Chondrocyte (in vitro differentiated cells): ENCODE data around the gene RNF157. TPM values are rescaled to one million over a fixed set of nuclear protein-coding genes. Genes with fewer than 3 reads are reported as not detected.
A peak's percentile ranks its signal among the peaks of the same experiment; 100 is the strongest.

Source experiments
- DNase-seq: peaks from one replicate; pipeline ENCODE4 v3.0.0; 2021; ENCODE audit warnings: mixed read lengths, low spot score
- H3K27ac Mint-ChIP-seq: one replicate; pipeline ENCODE4 v1.8.0; 2021; ENCODE audit warnings: mild to moderate bottlenecking, moderate library complexity, mixed read lengths; ENCODE audit not compliant: unreplicated experiment
- H3K27me3 Mint-ChIP-seq: 2 replicates; pipeline ENCODE4 v1.8.0; 2021; ENCODE audit warnings: low read depth, mixed read lengths
- H3K36me3 Mint-ChIP-seq: 2 replicates; pipeline ENCODE4 v1.8.0; 2021; ENCODE audit warnings: low read depth, mixed read lengths
- H3K4me1 Mint-ChIP-seq: 2 replicates; pipeline ENCODE4 v1.8.0; 2021; ENCODE audit warnings: low read depth, mild to moderate bottlenecking, mixed read lengths
- H3K4me3 Mint-ChIP-seq: one replicate; pipeline ENCODE4 v1.8.0; 2021; ENCODE audit warnings: mild to moderate bottlenecking, moderate library complexity, mixed read lengths; ENCODE audit not compliant: unreplicated experiment
- H3K9me3 Mint-ChIP-seq: 2 replicates; pipeline ENCODE4 v1.8.0; 2021; ENCODE audit warnings: low read depth, mixed read lengths
- CTCF ChIP-seq: fragments of 200-600 bp; sonication (generic); IDR thresholded peaks from 2 replicates; pipeline ENCODE4 v1.5.0; 2021; ENCODE audit warnings: antibody characterized with exemption, mild to moderate bottlenecking, moderate library complexity
- total RNA-seq: library from RNA; stranded (reverse); gene quantifications from 3 replicates; pipeline ENCODE4 v1.2.1, GENCODE V29; 2021

Gene RNF157
- total RNA-seq, 1 donor from 2014 or later = 1.5 TPM

GRCh38 chr17:76146053-76146851, 94.0 kb downstream of the RNF157 start:
- H3K9me3 Mint-ChIP-seq = no peaks in the 10 kb centered on the region

GRCh38 chr17:76145231-76146052, 94.9 kb downstream of the RNF157 start:
- no peak for TF ChIP-seq CTCF
- peaks cover 9% of the 10 kb centered on the region for H3K4me1 Mint-ChIP-seq
- no peak overlapping the region for H3K4me3 Mint-ChIP-seq
- H3K27ac Mint-ChIP-seq = no peak overlapping the region
- DNase-seq = no peak
- H3K9me3 Mint-ChIP-seq = no peaks in the 10 kb centered on the region
- no peaks in the 10 kb centered on the region for H3K36me3 Mint-ChIP-seq
- H3K27me3 Mint-ChIP-seq = peaks cover under 1% of the 10 kb centered on the region

More at GRCh38 chr17:76146053-76146851, 94.0 kb downstream of the RNF157 start:
- H3K36me3 Mint-ChIP-seq = no peaks in the 10 kb centered on the region
- no peak overlapping the region for H3K27ac Mint-ChIP-seq
- peaks cover 9% of the 10 kb centered on the region for H3K4me1 Mint-ChIP-seq
- no peak for TF ChIP-seq CTCF
- H3K4me3 Mint-ChIP-seq = no peak overlapping the region
- H3K27me3 Mint-ChIP-seq = no peaks in the 10 kb centered on the region
- no peak for DNase-seq

DNA sequence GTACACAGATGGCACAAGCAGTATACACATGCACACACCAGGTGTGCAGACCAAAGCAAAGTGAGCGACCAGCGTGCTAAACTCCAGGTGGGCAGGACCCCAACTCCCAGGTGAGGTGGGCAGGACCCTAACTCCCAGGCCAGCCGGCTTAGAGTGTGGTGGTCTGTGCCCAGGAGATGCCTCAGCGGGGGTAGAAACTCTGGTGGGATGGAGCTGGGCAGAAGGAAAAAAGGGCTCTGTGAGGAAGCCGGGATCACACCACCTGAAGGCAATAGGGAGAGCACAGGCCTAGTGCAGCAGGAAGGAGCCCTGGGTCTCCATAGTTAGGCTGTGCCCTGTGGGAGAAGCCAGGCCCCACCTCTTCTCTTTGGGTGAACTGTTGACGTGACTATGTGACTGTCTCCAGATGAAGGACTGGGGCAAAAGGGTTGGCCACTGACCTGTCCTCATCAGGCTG, 97.7 kb downstream of the RNF157 start:
- no peaks in the 10 kb centered on the region for H3K36me3 Mint-ChIP-seq
- peaks cover 22% of the 10 kb centered on the region for H3K4me1 Mint-ChIP-seq
- no peak overlapping the region for H3K27ac Mint-ChIP-seq
- no peaks in the 10 kb centered on the region for H3K9me3 Mint-ChIP-seq
- peak; percentile 43 for DNase-seq
- H3K27me3 Mint-ChIP-seq = peaks cover 12% of the 10 kb centered on the region
- no peak for TF ChIP-seq CTCF
- no peak overlapping the region for H3K4me3 Mint-ChIP-seq

DNA sequence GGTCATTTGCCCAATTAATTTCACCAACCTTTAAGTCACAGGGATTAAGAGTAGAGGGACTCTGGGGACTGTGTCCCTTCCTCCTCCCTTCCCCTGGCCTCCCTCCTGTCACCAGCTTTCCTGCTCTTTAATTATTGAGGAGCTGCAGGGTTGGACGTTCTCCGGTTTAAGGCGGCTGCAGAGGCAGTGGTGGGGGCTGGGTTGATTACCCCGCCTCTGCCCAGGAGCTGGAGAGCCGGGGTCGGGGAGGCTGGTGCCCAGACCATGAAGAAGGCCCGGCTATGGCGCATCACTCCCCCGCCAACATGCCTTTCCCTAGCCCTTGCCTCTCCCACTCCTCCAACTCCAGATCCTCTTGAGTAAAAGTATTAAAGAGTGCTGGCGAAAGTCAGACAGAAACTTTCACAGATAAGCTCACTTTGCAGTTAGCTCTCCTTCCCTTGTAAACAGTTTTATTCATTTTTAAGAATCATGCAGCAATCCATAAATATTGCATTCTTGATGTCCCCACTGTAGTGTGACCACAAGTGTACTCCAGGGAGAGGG, 98.2 kb downstream of the RNF157 start:
- no peak overlapping the region for H3K27ac Mint-ChIP-seq
- H3K4me3 Mint-ChIP-seq = peak overlapping the region; percentile 71
- no peaks in the 10 kb centered on the region for H3K9me3 Mint-ChIP-seq
- peak; percentile 54 for DNase-seq
- peaks cover 12% of the 10 kb centered on the region for H3K27me3 Mint-ChIP-seq
- no peak for TF ChIP-seq CTCF
- peaks cover 22% of the 10 kb centered on the region for H3K4me1 Mint-ChIP-seq
- no peaks in the 10 kb centered on the region for H3K36me3 Mint-ChIP-seq
